Measurements from ENCODE around the gene THBS2. TPM values are rescaled to one million over a fixed set of nuclear protein-coding genes. Genes with fewer than 3 reads are reported as not detected.

The THBS2 gene
- total and polyA plus RNA-seq, 2 of the 8 experiments (the other 6 are each of a cell fraction or from before 2014, with no cell fraction given), result 11.0 to 22.5 TPM

DNA sequence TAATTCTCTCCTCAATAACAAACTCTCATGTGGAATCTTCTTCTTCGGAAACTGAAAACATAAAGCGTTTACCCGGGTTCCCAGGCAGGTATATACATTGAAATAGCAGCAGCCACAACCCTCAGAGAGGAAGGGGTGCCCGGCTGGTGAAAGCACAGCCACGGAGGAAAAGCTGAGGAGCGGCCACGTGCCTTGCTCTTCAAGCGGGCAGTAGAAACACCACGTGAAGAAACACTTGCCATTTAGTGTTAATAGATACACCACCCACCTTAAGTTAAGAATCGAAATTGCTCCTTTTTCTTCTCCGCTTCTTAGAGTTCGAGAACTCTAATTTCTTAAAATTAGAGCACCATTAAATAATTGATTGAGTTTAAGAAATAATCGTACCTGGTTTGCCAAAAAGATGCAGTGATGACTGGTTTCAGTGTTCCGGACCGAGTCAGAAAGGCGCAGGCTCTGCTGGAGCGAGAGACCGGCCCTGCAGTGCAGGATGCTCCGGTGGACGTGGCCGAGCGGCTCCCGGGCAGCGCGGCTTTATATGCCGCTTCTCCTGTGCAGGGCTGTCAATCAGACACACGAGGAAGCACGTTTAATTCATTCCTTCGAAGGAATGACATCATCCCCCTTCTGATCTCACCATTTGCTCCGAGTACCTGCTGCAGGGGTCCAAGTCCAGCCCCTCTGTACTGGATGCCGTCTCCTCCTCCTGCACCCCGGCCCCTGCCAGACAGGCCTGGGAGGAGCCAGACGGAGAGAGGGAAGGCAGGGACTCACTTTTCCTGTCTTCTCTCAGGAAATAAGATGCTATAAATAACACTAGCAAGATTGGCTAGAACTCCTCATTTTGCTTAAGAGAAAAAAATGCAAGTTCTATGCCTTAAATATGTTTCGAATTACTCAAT, at the start of gene THBS2 (continued):
- TF ChIP-seq SP2 (IDR thresholded peaks at IDR 0.05; ENCODE audit: low read length), result no peak

Data from H1 (cell line).